Right lobe of liver (tissue), 6 donors: ENCODE measurements around the gene PTH1R. TPM values are rescaled to one million over a fixed set of nuclear protein-coding genes. Genes with fewer than 3 reads are reported as not detected.

Experiments used
- ATAC-seq, 4 donors: fragments of 200-7000 bp; cut with Tn5 transposase; one replicate each; pipeline ENCODE4 v1.9.1; 2020; ENCODE audit warnings: mild to moderate bottlenecking in 4 of 4, moderate library complexity in 4 of 4
- DNase-seq, 3 donors: peaks; one replicate each; pipeline ENCODE4 v3.0.0-alpha.2; 2020
- H3K27ac ChIP-seq, 3 donors: fragments of 200-600 bp; one replicate each; pipeline ENCODE4 v1.8.0; 2022
- H3K27me3 ChIP-seq, 2 donors: fragments of 200-600 bp; one replicate each; pipeline ENCODE4 v1.8.0; 2022
- H3K36me3 ChIP-seq, 4 donors: fragments of 200-600 bp; sonication (generic) in 1 of 4; one replicate each; pipeline versions ENCODE4 v1.5.1 to v1.8.0; 2017 to 2022; ENCODE audit warnings: control low read depth in 1 of 4
- H3K4me1 ChIP-seq, 4 donors: fragments of 200-600 bp; sonication (generic) in 1 of 4; one replicate each; pipeline versions ENCODE4 v1.5.1 to v1.8.0; 2017 to 2022; ENCODE audit warnings: control low read depth in 1 of 4
- H3K4me3 ChIP-seq, 3 donors: fragments of 200-600 bp; one replicate each; pipeline ENCODE4 v1.8.0; 2022
- H3K9me3 ChIP-seq, 4 donors: fragments of 200-600 bp; sonication (generic) in 1 of 4; one replicate each; pipeline versions ENCODE4 v1.5.1 to v1.8.0; 2017 to 2022; ENCODE audit warnings: control low read depth in 1 of 4
- POLR2A ChIP-seq: fragments of 450-650 bp; IDR thresholded peaks from one replicate; pipeline ENCODE4 v1.6.1; 2017; ENCODE audit warnings: antibody characterized with exemption, mild to moderate bottlenecking
- WGBS: methylation state at CpG from one replicate; pipeline ENCODE4 v1.1.6; 2018; ENCODE audit warnings: low coverage, low lambda C conversion rate; ENCODE audit not compliant: insufficient coverage; ENCODE audit errors: missing lambda C conversion rate; 5-methylcytosine and 5-hydroxymethylcytosine counted together
- intact Hi-C, 2 donors: fragments of 100-400 bp; cut with DNase I; formaldehyde crosslinking; loops; one replicate each; pipeline versions ENCODE4 v1.11.2 to v1.14.1; 2022
- total RNA-seq, 6 experiments: library from RNA; depleted of rRNA in 2 of 6; stranded (reverse); fragments of >200 nt in 2 of 6; fragmentation: NEBNext Ultra II Directional in 3 of 6; extraction: Animal tissue kit (Norgen Biotek cat#: 25700) in 3 of 6; gene quantifications; one replicate each; pipeline versions ENCODE4 v1.1.0 to v1.2.4, GENCODE V29; 2016 to 2023
- TF ChIP-seq, protein P1 (sequence below), 4 donors: fragments of 200-600 bp in 3 of 4; fragments of 450-650 bp in 1 of 4; IDR thresholded peaks; one replicate each; pipeline versions ENCODE4 v1.5.1 to v1.8.0; 2016 to 2022; ENCODE audit warnings: antibody characterized with exemption in 4 of 4, mild to moderate bottlenecking in 2 of 4
- donor health status: DM: no; HTN: yes; CAD: no.
- donor health status: DM: no; HTN: no; CAD: no.
- donor health status: DM: no; HTN: no; CAD: no.
- donor health status: DM: no; HTN: yes; CAD: no.
- donor health status: DM: no; HTN: yes; CAD: no.

PTH1R gene
- total RNA-seq, 6 experiments from 2014 or later = 6.1 to 32.5 (median 16.0) TPM

DNA sequence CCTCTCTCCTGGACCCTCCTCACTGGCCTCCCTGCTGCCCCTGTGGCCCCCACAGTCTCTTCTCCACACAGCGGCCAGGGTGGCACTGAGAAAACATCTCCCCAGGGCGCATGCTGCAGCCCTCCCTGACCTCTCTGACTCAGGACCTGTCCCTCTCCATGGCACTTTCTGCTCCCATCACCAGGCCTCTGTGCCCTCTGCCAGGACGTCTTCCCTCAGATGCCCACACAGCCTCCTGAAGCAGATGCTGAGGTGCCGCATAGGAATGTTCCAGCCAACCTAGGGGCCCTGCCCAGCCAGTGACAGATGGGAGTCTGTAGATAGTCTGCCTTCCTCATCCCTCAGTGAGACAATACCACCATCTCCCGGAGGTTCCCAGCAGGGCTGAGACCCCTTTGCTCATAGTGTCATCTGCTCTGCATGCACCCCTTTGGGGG is 22.9 kb upstream of the PTH1R start:
- H3K27me3 ChIP-seq = no peaks in the 10 kb centered on the region
- no peak overlapping the region for H3K4me3 ChIP-seq
- no CpG with 5 or more reads among the region's 5 CpGs for WGBS
- no peak for ATAC-seq
- no peaks in the 10 kb centered on the region for H3K4me1 ChIP-seq
- H3K27ac ChIP-seq = no peak overlapping the region
- no peak for TF ChIP-seq POLR2A
- TF ChIP-seq, protein P1, sequence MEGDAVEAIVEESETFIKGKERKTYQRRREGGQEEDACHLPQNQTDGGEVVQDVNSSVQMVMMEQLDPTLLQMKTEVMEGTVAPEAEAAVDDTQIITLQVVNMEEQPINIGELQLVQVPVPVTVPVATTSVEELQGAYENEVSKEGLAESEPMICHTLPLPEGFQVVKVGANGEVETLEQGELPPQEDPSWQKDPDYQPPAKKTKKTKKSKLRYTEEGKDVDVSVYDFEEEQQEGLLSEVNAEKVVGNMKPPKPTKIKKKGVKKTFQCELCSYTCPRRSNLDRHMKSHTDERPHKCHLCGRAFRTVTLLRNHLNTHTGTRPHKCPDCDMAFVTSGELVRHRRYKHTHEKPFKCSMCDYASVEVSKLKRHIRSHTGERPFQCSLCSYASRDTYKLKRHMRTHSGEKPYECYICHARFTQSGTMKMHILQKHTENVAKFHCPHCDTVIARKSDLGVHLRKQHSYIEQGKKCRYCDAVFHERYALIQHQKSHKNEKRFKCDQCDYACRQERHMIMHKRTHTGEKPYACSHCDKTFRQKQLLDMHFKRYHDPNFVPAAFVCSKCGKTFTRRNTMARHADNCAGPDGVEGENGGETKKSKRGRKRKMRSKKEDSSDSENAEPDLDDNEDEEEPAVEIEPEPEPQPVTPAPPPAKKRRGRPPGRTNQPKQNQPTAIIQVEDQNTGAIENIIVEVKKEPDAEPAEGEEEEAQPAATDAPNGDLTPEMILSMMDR (IDR thresholded peaks at IDR 0.05) = no peak
- intact Hi-C loops = loop anchor here in 1 of 2 donors (10.0 kb wide), 1 partner anchor 50 kb away; no protein-coding TSS in a partner anchor
- H3K36me3 ChIP-seq = no peaks in the 10 kb centered on the region
- no peaks in the 10 kb centered on the region for H3K9me3 ChIP-seq
- DNase-seq = peak in 1 of 3 donors; percentile 7

DNA sequence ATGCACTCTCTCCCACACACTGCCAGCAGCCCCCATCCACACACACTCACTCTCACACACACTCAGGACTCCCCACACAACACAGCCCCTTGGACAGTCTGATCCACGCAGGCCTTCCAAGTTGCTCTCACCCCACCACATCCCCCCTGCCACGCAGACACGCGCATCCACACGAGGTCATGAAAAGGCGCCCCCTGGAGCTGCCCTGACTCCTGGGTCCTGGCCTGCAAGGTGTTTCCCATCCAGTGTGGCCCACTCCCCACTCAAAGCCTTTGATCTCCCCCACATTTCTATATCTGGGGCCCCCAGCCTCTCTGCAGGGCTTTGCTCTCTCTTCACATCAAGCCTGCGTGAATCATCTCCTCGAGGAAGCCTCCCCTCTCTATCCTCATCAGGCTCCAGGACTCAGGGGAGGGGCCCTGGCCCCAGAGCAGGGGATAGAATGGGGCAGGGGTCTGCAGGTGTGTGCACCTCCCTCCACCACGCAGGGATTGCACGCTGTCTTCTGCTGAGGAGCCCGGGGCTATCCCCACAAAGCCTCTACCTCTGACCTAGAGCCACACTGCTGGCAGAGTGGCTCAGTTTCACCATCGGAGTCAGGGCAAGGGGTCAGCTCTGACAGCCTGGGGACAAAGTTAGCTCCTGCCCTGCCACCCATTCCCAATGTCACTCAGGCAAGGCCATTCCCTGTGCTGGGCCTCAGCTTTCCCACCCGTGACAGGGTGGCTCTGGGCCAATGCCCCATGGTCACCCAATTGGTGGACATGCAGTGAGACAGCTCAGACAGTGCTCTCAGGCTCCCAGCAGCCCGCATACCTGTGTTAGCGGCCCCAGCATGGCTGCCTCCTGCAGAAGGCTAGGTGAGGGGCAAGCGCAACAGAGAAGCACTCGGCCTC is 20.7 kb upstream of the PTH1R start:
- H3K27me3 ChIP-seq = no peaks in the 10 kb centered on the region

DNA sequence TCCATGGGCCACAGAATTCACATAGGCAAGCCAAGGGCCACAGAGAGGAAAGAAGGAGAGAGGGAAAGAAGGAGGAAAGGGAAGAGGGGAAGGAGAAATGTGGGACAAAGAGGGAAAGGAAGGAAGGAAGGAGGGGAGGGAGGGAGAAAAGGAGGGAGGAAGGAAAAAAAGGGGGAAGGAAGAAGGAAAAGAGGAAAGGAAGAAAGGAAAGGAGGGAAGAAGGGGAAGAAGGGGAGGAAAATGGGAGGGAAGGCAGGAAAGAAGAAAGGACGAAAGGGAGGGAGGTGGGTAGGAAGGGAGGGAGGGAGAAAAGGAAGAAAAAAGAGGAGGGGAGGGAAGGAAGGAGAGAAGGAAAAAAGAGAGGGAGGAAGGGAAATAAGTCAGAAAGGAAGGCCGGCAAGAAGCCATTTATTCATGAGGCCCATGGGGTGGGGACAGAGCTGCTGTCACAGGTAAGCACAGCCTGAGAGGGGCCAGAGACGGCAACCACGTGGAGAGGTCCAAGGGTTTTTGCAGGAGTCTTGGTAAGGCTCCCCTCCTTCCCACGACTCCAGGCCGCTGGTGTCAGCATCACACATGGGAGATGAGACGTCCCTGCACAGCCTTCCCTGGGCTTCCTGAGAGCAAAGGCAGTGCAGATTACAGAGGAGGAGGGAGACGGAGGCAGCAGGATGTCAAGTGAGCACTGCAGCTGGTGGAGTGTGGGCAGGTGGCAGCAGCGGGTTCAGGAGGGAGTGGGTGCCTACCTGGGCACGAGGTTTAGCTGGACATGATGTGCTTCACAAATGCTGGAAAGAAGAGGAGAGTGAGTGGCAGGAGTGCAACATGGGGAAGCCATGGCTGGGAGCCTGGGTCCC is 19.8 kb upstream of the PTH1R start:
- Histone ChIP-seq H3K36me3 (no peaks in the 10 kb centered on the region), H3K27me3 (no peaks in the 10 kb centered on the region), H3K4me1 (no peaks in the 10 kb centered on the region), H3K9me3 (no peaks in the 10 kb centered on the region), H3K4me3 (no peak overlapping the region), H3K27ac (no peak overlapping the region)
- intact Hi-C loops = loop anchor here in 1 of 2 donors (10.0 kb wide), 1 partner anchor 47 kb away; no protein-coding TSS in a partner anchor
- no peak for TF ChIP-seq POLR2A
- TF ChIP-seq, protein P1 (IDR thresholded peaks at IDR 0.05) = no peak
- 78% methylated on average over 7 of the region's 10 CpGs for WGBS
- no peak for ATAC-seq
- peak; percentile 11 to 40 (median 33) for DNase-seq

More for the DNA sequence above, 20.7 kb upstream of the PTH1R start:
- Histone ChIP-seq H3K4me1 (no peaks in the 10 kb centered on the region), H3K9me3 (no peaks in the 10 kb centered on the region), H3K36me3 (no peaks in the 10 kb centered on the region), H3K4me3 (no peak overlapping the region), H3K27ac (no peak overlapping the region)
- ATAC-seq (peak in 2 of 4 donors; percentile 22 to 66), DNase-seq (peak; percentile 15 to 74 (median 40))
- 76% methylated on average over 8 of the region's 17 CpGs for WGBS
- intact Hi-C loops = loop anchor here in 1 of 2 donors (10.0 kb wide), 1 partner anchor 48 kb away; no protein-coding TSS in a partner anchor
- TF ChIP-seq, protein P1 (IDR thresholded peaks at IDR 0.05) = no peak
- TF ChIP-seq POLR2A = no peak

DNA sequence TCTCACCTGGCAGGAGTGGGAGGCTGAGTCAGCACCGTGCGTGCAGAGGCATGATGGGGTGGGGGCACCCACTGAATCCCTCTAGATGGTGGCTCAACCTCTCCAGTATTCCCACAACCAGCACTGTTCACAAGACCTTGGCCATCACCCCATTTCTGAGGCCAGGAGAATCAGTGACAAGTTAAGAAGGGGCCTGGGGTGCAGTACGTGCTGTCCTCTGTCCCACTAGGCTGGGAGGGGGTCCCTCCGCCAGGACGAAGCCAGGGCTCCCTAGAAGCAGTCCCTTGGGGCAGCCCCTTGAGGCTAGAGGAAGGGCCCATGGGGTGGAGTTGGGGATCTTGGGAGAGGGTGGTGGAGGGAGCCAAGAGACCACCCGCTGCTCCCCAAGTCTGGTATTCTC is 19.1 kb upstream of the PTH1R start:
- Histone ChIP-seq H3K36me3 (no peaks in the 10 kb centered on the region), H3K27me3 (no peaks in the 10 kb centered on the region), H3K4me3 (no peak overlapping the region), H3K9me3 (no peaks in the 10 kb centered on the region), H3K27ac (no peak overlapping the region), H3K4me1 (no peaks in the 10 kb centered on the region)
- WGBS = no CpG with 5 or more reads among the region's 6 CpGs
- no peak for TF ChIP-seq POLR2A
- TF ChIP-seq, protein P1 (IDR thresholded peaks at IDR 0.05) = no peak
- peak in 2 of 3 donors; percentile 10 to 26 for DNase-seq
- no peak for ATAC-seq
- intact Hi-C loops = loop anchor here in 1 of 2 donors (10.0 kb wide), 1 partner anchor 46 kb away; no protein-coding TSS in a partner anchor
